ENCODE measurements around the gene PNMA8A. TPM values are rescaled to one million over a fixed set of nuclear protein-coding genes. Genes with fewer than 3 reads are reported as not detected.

PNMA8A gene
- total and polyA plus RNA-seq, 2 of the 8 experiments (the other 6 are each of a cell fraction or from before 2014, with no cell fraction given), result 10.0 to 22.8 TPM

DNA sequence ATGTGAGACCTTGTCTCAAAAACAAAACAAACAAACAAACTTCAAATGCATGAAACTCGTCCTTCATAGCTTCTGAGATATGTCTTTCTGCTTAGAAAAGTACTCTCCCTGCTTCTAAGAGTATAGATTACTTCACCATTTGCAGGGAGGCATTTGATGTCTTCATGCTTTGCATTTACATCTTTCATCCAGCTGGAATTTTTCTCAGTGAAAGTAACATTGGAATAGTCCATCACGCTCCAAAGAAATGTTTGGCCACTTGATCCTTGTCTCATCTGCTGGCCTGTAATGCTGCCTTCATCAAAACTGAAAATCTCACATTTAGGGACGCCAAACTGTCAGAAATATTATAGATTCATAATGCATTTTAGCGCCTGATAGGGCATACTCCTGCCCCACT is 19.2 kb downstream of the PNMA8A start:
- Histone ChIP-seq H3K4me3 (ENCODE audit: extremely low read depth in 1 of 4, insufficient read depth in 2 of 4, low read depth in 3 of 4, low read length in 4 of 4) (no peak overlapping the region), H3K4ac (replicated peaks; ENCODE audit: insufficient read length, low read depth, low read length) (no peak overlapping the region), H3K79me1 (ENCODE audit: low read depth, low read length) (no peaks in the 10 kb centered on the region), H4K20me1 (replicated peaks in 1 of 2; ENCODE audit: control insufficient read depth in 1 of 2, insufficient read depth in 2 of 2, low read length in 2 of 2) (no peaks in the 10 kb centered on the region), H2BK120ac (replicated peaks; ENCODE audit: low read depth, low read length) (no peak overlapping the region), H3K36me3 (ENCODE audit: control insufficient read depth in 2 of 4, insufficient read depth in 4 of 4, low read length in 3 of 4) (no peaks in the 10 kb centered on the region), H4K91ac (replicated peaks; ENCODE audit: insufficient read length, low read length) (no peak overlapping the region), H4K8ac (ENCODE audit: extremely low read depth, insufficient read depth, low read length) (no peak overlapping the region), H3K79me2 (ENCODE audit: control insufficient read depth in 1 of 2, insufficient read depth in 2 of 2, low read length in 2 of 2) (no peaks in the 10 kb centered on the region), H3K4me2 (ENCODE audit: insufficient read depth in 1 of 2, low read depth in 2 of 2, low read length in 2 of 2) (no peak overlapping the region), H3K27ac (ENCODE audit: low read depth, low read length) (no peak overlapping the region), H2BK15ac (ENCODE audit: low read length) (no peak overlapping the region), H3K18ac (ENCODE audit: extremely low read depth, low read length) (no peak overlapping the region), H3K4me1 (replicated peaks in 1 of 4; ENCODE audit: control insufficient read depth in 3 of 4, insufficient read depth in 4 of 4, low read length in 3 of 4) (no peaks in the 10 kb centered on the region), H2AFZ (ENCODE audit: low read length) (no peak overlapping the region), H2AK5ac (ENCODE audit: low read depth, low read length) (no peak overlapping the region), H3K23ac (ENCODE audit: insufficient read length) (no peak overlapping the region), H2BK5ac (ENCODE audit: low read depth, low read length) (no peak overlapping the region), H3K23me2 (ENCODE audit: low read depth, low read length) (no peaks in the 10 kb centered on the region), H3K9me3 (ENCODE audit: insufficient read depth in 2 of 2, low read depth in 1 of 2, low read length in 1 of 2) (no peaks in the 10 kb centered on the region), H3K27me3 (replicated peaks in 1 of 4; ENCODE audit: control insufficient read depth in 3 of 4, extremely low read depth in 1 of 4, insufficient read depth in 3 of 4, low read length in 3 of 4) (no peaks in the 10 kb centered on the region), H3K9ac (replicated peaks in 1 of 4; ENCODE audit: extremely low read depth in 1 of 4, low read depth in 3 of 4, low read length in 3 of 4) (no peak overlapping the region), H3K14ac (ENCODE audit: insufficient read length) (no peak overlapping the region), H4K5ac (ENCODE audit: insufficient read length, low read depth, low read length) (no peak overlapping the region), H3K56ac (replicated peaks; ENCODE audit: insufficient read length, low read depth, low read length) (no peak overlapping the region), H2BK20ac (ENCODE audit: low read length) (no peak overlapping the region), H2BK12ac (ENCODE audit: low read depth, low read length) (no peak overlapping the region)
- FAIRE-seq (no peak), DNase-seq (ENCODE audit: low read depth in 1 of 2, low spot score in 2 of 2) (no peak)
- 62% methylated on average over 4 of the region's 4 CpGs; no CpG with 5 or more reads in 1 of the 2 experiments for whole genome bisulfite sequencing, 2 experiments (ENCODE audit: extremely low coverage in 1 of 2, insufficient coverage in 1 of 2, insufficient read length in 1 of 2, insufficient replicate concordance in 2 of 2, low coverage in 1 of 2, low lambda C conversion rate in 2 of 2, missing lambda C conversion rate in 1 of 2)
- CTCF ChIA-PET (ENCODE audit: partially characterized antibody), result interaction anchor here (0.5 to 1.7 kb wide), 7 partner anchors 20 to 63 kb away, joined by 3 to 10 read pairs (median 3); no protein-coding TSS in a partner anchor
- POLR2A ChIA-PET (ENCODE audit: partially characterized antibody), result no interaction called here
- TF ChIP-seq, protein P1, sequence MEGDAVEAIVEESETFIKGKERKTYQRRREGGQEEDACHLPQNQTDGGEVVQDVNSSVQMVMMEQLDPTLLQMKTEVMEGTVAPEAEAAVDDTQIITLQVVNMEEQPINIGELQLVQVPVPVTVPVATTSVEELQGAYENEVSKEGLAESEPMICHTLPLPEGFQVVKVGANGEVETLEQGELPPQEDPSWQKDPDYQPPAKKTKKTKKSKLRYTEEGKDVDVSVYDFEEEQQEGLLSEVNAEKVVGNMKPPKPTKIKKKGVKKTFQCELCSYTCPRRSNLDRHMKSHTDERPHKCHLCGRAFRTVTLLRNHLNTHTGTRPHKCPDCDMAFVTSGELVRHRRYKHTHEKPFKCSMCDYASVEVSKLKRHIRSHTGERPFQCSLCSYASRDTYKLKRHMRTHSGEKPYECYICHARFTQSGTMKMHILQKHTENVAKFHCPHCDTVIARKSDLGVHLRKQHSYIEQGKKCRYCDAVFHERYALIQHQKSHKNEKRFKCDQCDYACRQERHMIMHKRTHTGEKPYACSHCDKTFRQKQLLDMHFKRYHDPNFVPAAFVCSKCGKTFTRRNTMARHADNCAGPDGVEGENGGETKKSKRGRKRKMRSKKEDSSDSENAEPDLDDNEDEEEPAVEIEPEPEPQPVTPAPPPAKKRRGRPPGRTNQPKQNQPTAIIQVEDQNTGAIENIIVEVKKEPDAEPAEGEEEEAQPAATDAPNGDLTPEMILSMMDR (IDR thresholded peaks at IDR 0.05; ENCODE audit: control extremely low read depth in 1 of 3, insufficient read depth in 1 of 3, low read depth in 1 of 3, low read length in 3 of 3), result no peak
- TF ChIP-seq POLR2A (IDR thresholded peaks at IDR 0.05; ENCODE audit: control extremely low read depth in 1 of 2, low read depth in 2 of 2, low read length in 2 of 2) (no peak), GTF2F1 (IDR thresholded peaks at IDR 0.05; ENCODE audit: borderline replicate concordance, low read depth, low read length) (no peak)
- TF ChIP-seq, protein P2, sequence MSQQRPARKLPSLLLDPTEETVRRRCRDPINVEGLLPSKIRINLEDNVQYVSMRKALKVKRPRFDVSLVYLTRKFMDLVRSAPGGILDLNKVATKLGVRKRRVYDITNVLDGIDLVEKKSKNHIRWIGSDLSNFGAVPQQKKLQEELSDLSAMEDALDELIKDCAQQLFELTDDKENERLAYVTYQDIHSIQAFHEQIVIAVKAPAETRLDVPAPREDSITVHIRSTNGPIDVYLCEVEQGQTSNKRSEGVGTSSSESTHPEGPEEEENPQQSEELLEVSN (IDR thresholded peaks at IDR 0.05), result no peak

All from H1 (cell line).